Astrocyte (in vitro differentiated cells and primary cell): ENCODE measurements around the gene CERS6. TPM values are rescaled to one million over a fixed set of nuclear protein-coding genes. Genes with fewer than 3 reads are reported as not detected.

Experiments used
- DNase-seq: peaks from one replicate; pipeline ENCODE4 v3.0.0-alpha.2; 2010; ENCODE audit warnings: low read depth
- FAIRE-seq: peaks from 2 replicates; lab custom pipeline; 2011; peaks lifted over from hg19 to GRCh38; lab: Jason Lieb, UNC
- H2AFZ ChIP-seq: 2 replicates; pipeline ENCODE4 v1.6.0; 2012; ENCODE audit warnings: low read depth, low read length, inconsistent platforms
- H3K27ac ChIP-seq: 2 replicates; pipeline ENCODE4 v1.5.1; 2011; ENCODE audit warnings: low read depth, low read length, inconsistent platforms
- H3K27me3 ChIP-seq: 2 replicates; pipeline ENCODE4 v1.6.0; 2011; ENCODE audit warnings: low read length, inconsistent platforms; ENCODE audit not compliant: insufficient read depth
- H3K36me3 ChIP-seq: 2 replicates; pipeline ENCODE4 v1.5.1; 2011; ENCODE audit warnings: low read length, inconsistent platforms; ENCODE audit not compliant: insufficient read depth
- H3K4me1 ChIP-seq: 2 replicates; pipeline ENCODE4 v1.5.1; 2011; ENCODE audit warnings: low read length, inconsistent platforms; ENCODE audit not compliant: insufficient read depth
- H3K4me2 ChIP-seq: 2 replicates; pipeline ENCODE4 v1.6.0; 2012; ENCODE audit warnings: low read length, inconsistent platforms
- H3K4me3 ChIP-seq: 2 replicates; pipeline ENCODE4 v1.5.1; 2011; ENCODE audit warnings: low read depth, mild to moderate bottlenecking, low read length, inconsistent platforms; ENCODE audit not compliant: insufficient read depth
- H3K79me2 ChIP-seq: 2 replicates; pipeline ENCODE4 v1.6.0; 2012; ENCODE audit warnings: mild to moderate bottlenecking, low read length, inconsistent platforms; ENCODE audit not compliant: insufficient read depth
- H3K9ac ChIP-seq: 2 replicates; pipeline ENCODE4 v1.6.0; 2012; ENCODE audit warnings: mild to moderate bottlenecking, low read length, inconsistent platforms
- H3K9me3 ChIP-seq: 2 replicates; pipeline ENCODE4 v1.5.1; 2012; ENCODE audit warnings: low read depth, mild to moderate bottlenecking, low read length, inconsistent platforms; ENCODE audit not compliant: insufficient read depth
- H4K20me1 ChIP-seq: 2 replicates; pipeline ENCODE4 v1.6.0; 2012; ENCODE audit warnings: low read length, inconsistent platforms; ENCODE audit not compliant: insufficient read depth
- H3K27ac Mint-ChIP-seq: one replicate; pipeline ENCODE4 v1.8.0; 2021; ENCODE audit warnings: mild to moderate bottlenecking, mixed read lengths; ENCODE audit not compliant: unreplicated experiment
- H3K27me3 Mint-ChIP-seq: one replicate; pipeline ENCODE4 v1.8.0; 2021; ENCODE audit warnings: low read depth, mixed read lengths; ENCODE audit not compliant: unreplicated experiment
- H3K36me3 Mint-ChIP-seq: one replicate; pipeline ENCODE4 v1.8.0; 2021; ENCODE audit warnings: low read depth, mixed read lengths; ENCODE audit not compliant: unreplicated experiment
- H3K4me1 Mint-ChIP-seq: one replicate; pipeline ENCODE4 v1.8.0; 2021; ENCODE audit warnings: low read depth, mixed read lengths; ENCODE audit not compliant: unreplicated experiment
- H3K4me3 Mint-ChIP-seq: one replicate; pipeline ENCODE4 v1.8.0; 2021; ENCODE audit warnings: mild to moderate bottlenecking, moderate library complexity, mixed read lengths; ENCODE audit not compliant: unreplicated experiment
- H3K9me3 Mint-ChIP-seq: one replicate; pipeline ENCODE4 v1.8.0; 2021; ENCODE audit warnings: mild to moderate bottlenecking, mixed read lengths; ENCODE audit not compliant: unreplicated experiment
- CTCF ChIP-seq: IDR thresholded peaks from 2 replicates; pipeline ENCODE4 v1.5.1; 2011; ENCODE audit warnings: low read depth, mild to moderate bottlenecking, inconsistent platforms, low read length, moderate library complexity; ENCODE audit not compliant: insufficient read depth
- EZH2 ChIP-seq: IDR thresholded peaks from 2 replicates; pipeline ENCODE4 v1.6.1; 2012; ENCODE audit warnings: mild to moderate bottlenecking, low read length, inconsistent platforms; ENCODE audit not compliant: insufficient read depth
- total RNA-seq: library from RNA; stranded (reverse); gene quantifications from 2 replicates; pipeline ENCODE4 v1.2.1, GENCODE V29; 2021

Gene CERS6
- total RNA-seq, 1 donor from 2014 or later: 23.4 TPM

DNA sequence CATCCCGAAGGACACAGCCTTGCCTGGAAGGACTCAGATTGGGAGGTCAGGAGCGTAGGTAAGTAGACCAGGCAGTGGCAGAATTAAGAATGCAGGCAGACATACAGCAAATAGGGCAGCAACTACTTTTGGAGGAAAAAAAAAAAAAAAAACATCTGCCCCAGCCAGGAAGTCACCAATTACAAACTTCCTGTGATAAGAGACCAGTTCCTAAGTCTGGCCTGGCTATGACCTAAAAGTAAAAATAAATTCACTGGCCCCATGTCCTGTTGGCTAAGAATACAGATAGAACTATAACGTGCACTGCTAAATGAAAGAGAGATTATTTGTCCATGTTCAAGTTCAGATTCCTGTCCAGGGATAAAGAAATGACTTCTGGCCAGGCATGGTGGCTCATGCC is 301.2 kb downstream of the CERS6 start:
- Histone ChIP-seq H3K36me3 (no peaks in the 10 kb centered on the region), H3K9ac (no peak overlapping the region), H3K27me3 (no peaks in the 10 kb centered on the region), H2AFZ (no peak overlapping the region), H3K4me1 (no peaks in the 10 kb centered on the region), H3K4me2 (no peak overlapping the region), H3K79me2 (no peaks in the 10 kb centered on the region), H3K9me3 (no peaks in the 10 kb centered on the region), H3K27ac (no peak overlapping the region), H3K4me3 (no peak overlapping the region), H4K20me1 (no peaks in the 10 kb centered on the region)
- TF ChIP-seq EZH2 (no peak), CTCF (no peak)
- DNase-seq: no peak
- H3K36me3 Mint-ChIP-seq: no peaks in the 10 kb centered on the region
- H3K9me3 Mint-ChIP-seq: no peaks in the 10 kb centered on the region
- H3K27me3 Mint-ChIP-seq: no peaks in the 10 kb centered on the region
- H3K27ac Mint-ChIP-seq: no peak overlapping the region
- FAIRE-seq: no peak
- H3K4me3 Mint-ChIP-seq: no peak overlapping the region
- no peaks in the 10 kb centered on the region for H3K4me1 Mint-ChIP-seq

DNA sequence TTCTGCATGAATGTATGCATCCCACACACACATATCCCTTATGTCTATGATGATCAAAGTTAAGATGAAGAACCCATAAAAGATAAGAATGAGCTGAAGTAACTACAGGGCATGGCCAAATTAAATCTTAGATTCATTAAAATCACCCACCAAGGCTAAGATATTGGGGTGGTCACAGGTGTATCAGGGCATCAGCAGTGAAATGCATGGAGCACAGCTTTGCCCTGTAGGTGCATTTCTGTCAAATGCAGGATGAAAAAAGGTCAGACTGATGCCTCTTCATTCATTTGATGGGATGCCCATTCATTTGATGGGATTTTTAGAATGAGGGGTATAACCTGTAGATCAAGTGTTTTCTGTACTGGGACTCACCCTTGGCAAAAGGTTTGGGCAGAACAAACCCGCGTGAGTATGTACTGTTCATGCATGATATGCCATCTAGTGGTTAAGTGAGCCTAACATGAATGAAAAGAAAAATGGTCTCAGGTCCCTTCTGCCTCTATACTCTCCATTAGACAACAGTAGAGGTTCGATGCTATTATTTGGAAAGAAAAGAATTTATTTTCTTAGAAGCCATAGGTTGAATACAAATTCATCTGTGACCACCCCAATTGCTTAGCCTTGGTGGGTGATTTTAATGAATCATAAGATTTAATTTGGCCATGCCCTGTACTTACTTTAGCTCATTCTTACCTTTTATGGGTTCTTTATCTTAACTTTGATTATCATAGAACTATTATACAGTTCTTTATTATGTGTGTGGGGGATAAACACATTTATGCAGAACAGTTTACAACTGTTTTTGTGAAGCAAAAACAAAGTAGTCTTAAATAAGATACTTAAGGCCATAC is 303.1 kb downstream of the CERS6 start:
- H3K4me2 ChIP-seq: no peak overlapping the region
- Mint-ChIP-seq H3K27me3 (no peaks in the 10 kb centered on the region), H3K36me3 (no peaks in the 10 kb centered on the region), H3K9me3 (no peaks in the 10 kb centered on the region), H3K4me1 (no peaks in the 10 kb centered on the region), H3K4me3 (no peak overlapping the region), H3K27ac (no peak overlapping the region)
- no peaks in the 10 kb centered on the region for H4K20me1 ChIP-seq
- no peaks in the 10 kb centered on the region for H3K27me3 ChIP-seq
- H2AFZ ChIP-seq: no peak overlapping the region
- no peaks in the 10 kb centered on the region for H3K79me2 ChIP-seq
- H3K4me3 ChIP-seq: no peak overlapping the region
- no peaks in the 10 kb centered on the region for H3K4me1 ChIP-seq
- FAIRE-seq (peak; percentile 29), DNase-seq (peak; percentile 42)
- H3K36me3 ChIP-seq: no peaks in the 10 kb centered on the region
- TF ChIP-seq EZH2 (no peak), CTCF (peak; percentile 57)
- no peaks in the 10 kb centered on the region for H3K9me3 ChIP-seq
- no peak overlapping the region for H3K27ac ChIP-seq
- no peak overlapping the region for H3K9ac ChIP-seq

DNA sequence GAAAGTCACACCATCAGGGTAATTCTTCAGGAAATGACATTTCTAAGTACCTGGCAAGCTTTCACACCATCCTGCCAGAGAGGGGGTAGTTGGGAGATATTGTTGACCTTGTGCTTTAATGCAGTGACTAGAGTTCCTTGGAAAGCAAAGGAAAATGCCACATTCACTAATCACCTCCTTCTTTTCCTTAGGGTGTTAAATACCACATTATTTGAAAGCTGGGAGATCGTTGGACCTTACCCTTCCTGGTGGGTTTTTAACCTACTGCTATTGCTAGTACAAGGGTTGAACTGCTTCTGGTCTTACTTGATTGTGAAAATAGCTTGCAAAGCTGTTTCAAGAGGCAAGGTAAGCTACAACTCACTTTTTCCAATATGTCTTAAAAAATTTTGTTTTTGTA is 309.3 kb downstream of the CERS6 start:
- Histone ChIP-seq H2AFZ (no peak overlapping the region), H3K9me3 (no peaks in the 10 kb centered on the region), H3K27me3 (no peaks in the 10 kb centered on the region), H3K4me2 (no peak overlapping the region), H3K79me2 (no peaks in the 10 kb centered on the region), H3K4me1 (no peaks in the 10 kb centered on the region), H3K9ac (no peak overlapping the region), H3K27ac (no peak overlapping the region), H3K36me3 (no peaks in the 10 kb centered on the region), H3K4me3 (no peak overlapping the region), H4K20me1 (no peaks in the 10 kb centered on the region)
- FAIRE-seq (no peak), DNase-seq (no peak)
- Mint-ChIP-seq H3K9me3 (no peaks in the 10 kb centered on the region), H3K4me3 (no peak overlapping the region), H3K36me3 (peaks cover 6% of the 10 kb centered on the region), H3K27me3 (no peaks in the 10 kb centered on the region), H3K27ac (no peak overlapping the region), H3K4me1 (no peaks in the 10 kb centered on the region)
- TF ChIP-seq CTCF: no peak
